HG03045 (cell line): ENCODE results near the gene PTPN7.
"Not testable (repeated sequence)": the region's sequence is repeated elsewhere in the genome, so short reads cannot be mapped to it uniquely, and the experiment has no call there.

Source experiments
- ATAC-seq: cut with Tn5 transposase; IDR thresholded peaks from one replicate; pipeline ENCODE4 v1.9.1; 2021; ENCODE audit warnings: mild to moderate bottlenecking, moderate library complexity; ENCODE audit not compliant: unreplicated experiment

The PTPN7 gene

DNA sequence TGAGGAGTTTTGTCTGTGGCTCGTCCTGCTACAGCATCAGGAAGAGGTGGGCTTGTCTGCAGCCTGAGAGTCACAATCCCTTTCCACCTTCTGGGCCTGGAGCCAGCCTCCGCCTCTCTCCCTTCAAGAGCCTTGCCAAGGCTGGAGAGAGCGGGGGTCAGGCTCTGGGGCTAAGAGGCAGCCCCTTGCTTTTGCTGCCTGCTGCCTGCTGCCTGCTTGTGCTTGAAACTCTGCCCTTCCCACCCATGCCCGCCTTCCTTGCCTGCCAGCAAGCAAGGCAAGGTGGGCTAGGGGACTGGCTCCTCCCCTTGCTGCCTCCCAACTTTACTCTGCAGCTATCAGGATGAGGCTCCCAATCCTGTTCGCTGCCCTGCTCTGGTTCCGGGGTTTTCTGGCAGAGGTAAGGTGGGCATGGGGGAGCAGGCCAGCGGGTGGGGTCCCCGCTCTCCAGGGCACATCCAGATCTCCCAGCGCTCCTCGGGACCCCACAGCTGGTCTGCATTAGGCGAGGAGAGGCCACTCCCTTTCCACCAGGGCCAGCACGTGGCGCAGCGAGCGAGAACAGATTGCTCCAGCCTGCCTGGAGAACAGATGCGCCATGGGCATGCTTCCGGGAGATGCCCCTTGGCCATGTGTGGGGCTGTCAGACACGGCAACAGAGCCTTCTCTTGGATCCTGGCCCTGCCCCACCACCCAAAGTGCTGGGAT, 7.5 kb upstream of the PTPN7 start:
- ATAC-seq: no peak

DNA sequence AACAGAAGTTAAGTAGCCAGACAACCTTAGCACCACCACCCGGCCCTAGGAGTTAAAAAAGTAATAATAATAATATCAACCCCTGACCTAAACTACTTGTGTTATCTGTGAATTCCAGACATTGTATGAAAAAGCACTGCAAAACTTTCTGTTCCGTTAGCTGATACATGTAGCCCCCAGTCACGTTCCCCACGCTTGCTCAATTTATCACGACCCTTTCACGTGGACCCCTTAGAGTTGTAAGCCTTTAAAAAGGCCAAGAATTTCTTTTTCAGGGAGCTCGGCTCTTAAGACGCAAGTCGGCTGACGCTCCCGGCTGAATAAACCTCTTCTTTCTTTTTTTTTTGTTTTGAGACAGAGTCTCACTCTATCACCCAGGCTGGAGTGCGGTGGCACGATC, 6.7 kb upstream of the PTPN7 start:
- not testable (repeated sequence) for ATAC-seq

DNA sequence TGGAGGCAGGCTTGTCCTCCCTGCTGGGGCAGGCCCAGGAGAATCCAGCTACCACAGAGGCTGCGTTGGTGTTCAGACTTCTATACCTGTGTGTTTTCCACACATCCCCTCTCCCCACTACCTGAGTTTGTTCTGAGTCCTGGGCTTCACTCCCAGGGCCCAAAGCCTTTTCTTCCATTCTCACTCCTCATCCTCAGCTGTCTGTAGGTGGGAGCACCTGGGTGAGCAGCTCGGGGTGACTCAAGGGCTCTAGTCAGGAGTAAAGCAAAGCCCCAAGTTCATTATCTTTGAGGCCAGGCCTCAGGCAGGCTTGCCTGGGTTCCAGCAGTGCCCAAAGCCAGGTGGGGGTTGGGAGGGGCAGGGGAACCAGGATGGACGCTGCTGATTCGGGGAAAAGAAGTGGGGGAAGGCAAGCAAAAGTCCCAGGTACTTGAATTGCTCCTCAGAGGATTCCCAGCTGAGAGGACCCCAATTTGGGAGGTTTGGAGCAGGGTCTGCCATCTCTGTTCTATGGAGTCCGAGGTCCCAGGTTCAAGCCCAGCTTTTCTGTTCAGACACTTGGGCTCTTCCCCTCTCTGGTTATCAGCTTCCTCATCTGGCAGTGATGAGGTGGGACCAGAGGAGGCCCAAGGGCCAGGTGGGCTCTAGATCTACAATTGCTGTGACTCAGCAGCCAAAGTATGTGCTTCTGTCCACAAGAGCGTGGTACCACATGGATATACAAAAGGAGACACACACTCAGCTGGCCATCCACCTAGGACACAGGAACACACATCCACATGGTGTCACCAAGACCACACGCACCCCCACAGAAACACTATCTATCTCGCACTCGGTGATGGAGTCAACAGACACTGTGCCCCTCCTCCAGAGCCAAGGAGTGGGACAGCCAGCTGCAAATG, 5.8 kb upstream of the PTPN7 start:
- no peak for ATAC-seq

DNA sequence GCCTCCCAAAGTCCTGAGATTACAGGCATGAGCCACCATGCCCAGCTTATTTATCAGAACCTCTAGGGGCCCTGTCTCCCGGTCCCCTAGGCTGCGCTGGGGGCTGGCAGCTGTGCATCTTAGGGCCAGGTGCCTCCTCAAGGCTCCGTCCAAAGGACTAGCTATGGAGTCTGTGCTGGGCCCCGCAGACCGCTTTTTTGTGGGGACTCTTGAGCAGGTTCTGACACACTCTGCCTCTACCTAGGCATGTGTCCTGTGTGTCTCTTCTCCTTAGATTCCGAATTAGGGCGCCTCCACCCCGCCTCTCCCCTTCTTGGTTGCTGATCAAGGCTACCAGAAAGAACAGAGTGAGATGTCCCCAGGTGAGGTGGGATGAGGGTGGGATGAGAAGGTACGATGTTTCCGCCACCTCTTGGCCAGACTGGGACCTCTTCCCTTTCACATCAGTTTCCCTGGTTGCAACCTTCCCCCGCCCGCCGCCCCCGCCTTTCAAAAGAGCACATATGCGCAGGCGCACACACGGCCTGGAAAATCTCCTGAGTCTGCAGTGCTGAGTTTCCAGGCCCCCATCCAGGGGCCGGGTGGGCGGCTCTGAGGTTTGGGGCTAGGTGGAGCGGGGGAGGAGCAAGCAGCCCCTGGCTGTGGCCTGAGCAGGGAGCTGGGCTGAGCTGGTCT, 5.0 kb upstream of the PTPN7 start:
- no peak for ATAC-seq

DNA sequence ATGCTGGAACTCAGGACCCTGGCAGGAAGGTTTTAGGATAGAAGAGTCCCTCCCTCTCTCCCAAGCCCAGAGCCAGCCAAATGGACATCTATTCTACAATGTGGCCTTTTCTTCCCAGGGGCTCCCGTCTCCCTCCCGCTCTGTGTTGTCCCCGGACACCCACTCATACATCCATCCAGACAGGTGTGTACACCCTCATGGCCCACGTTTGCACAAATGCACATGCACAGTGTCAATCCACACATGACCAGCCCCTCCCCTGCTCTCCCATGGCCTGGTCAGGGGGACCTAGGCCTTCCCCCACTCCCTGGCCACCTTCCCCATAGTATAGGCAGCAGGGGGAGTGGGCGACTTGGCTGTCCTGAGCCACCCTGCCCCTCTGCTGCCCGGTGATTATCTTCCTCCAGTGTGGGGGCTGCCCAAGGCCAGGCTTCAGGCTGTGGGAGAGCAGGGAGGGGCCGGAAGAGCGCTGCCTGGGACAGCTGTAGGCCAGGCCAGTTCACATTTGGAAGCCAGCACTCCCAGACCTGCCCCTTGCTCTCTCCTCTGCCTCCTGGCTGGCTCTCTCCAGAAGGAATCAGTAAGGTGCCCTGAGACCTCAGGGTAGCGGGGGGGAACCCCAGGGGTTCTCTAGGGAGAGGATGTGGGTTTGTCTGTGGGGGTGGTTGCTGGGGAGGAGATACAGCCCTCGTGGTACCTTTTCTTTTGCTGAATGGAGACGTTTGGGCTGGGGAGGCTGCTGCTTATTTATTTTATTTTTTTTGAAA, 4.1 kb upstream of the PTPN7 start:
- ATAC-seq: peak; percentile 38

DNA sequence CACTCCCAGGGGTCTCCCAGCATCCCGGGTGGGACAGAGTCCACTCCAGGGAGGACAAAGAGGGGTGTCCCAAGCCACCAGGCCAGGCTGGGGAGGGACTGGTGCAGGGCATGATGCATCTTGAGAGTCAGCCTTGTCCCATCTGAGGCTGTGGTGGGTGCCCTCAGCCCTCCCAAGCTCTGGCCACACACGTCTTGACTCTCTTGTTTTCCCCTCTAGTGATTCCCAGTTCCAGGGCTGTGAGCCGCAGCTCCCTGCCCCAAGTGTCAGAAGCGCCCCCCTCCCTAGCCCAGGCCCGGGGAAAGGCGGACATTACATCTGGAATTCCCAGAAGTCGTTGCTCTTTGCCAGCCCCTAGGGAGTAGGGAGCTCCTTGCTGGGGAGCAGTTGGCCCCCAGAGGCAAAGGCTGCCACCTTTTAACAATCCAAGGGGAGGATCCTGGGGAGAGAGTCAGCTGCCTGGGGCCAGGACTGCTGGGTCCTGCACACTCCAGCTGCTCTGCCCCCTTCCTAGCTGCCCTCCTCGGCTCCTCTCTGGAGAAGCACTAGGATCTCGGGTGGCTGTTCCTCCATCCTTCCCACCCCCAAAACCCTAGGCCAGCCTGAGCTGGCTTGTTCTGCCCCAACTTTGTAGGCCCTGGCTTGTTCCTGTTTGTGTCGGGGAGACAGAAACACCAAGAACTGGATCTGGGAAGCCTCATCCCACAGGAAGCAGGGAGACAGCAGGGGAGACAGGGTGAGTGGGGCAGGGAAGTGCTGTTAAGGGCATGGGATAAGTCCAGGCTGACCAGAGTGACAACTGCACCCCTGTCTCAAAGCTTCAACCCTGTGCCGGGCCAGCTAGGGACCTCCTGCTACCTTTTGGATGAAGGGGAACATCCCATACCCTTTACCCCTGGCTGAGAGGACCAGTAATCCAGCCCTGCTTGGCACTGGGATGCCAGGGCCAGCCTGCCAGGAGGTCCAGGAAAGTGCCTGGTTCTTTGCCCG, 3.2 kb upstream of the PTPN7 start:
- no peak for ATAC-seq

DNA sequence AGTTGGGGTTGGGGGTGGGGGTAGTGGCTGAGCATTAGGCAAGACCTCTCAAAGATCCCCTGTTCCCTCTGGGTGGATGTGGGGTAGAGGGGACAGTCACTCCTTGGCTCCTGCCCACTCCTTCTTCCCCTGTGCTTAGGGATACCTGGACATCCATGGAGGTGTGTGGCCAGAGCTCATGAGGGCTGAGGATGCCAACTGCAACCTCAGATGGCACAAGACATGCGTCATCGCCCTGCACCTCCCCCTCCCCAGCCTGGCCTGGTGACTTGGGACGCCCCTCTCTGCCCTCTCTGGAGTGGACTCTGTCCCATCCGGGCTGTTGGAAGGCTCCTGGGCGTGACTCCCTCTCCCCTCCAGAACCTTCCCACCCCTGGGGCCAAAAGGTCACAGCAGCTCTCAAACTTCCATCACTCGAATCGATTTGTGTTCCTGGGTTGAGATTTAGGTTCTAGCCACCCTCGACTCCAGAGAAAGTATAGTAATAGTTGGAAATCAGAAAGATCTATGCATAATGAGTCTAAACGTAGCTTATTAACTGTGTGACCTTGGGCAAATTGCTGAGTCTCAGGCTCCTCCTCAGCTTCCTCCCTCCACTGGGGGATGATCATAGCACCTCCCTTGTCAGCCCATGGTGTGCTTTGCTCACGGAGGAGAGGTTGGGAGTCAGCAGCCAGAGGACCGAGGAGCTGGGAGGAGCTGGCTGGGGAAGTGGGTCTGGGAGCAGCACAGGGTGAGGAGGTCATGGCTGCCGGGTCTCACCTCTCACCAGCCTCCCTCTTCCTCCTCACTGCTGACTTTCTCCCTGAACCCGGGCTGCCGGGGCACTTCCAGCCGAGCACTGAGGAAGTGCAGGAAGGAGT, 2.2 kb upstream of the PTPN7 start:
- no peak for ATAC-seq

DNA sequence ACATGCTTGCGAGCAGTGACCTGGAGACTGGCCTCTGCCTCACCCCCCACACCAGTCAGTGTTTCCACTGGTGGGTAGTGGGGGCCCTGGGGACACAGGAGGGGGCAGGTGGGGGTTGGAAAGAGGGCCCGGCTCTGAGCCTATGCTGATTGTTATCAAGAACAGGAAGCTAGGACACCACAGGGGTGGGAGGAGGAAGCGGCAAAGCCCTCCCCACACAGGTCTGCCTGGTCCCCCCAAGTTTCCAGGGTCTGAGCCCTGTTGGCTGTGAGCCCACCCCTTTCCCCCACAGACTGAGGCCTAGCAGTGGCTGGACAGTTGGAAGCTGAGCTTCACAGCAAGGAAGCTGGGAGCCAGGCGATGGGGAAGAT, 1.6 kb upstream of the PTPN7 start:
- ATAC-seq: no peak

DNA sequence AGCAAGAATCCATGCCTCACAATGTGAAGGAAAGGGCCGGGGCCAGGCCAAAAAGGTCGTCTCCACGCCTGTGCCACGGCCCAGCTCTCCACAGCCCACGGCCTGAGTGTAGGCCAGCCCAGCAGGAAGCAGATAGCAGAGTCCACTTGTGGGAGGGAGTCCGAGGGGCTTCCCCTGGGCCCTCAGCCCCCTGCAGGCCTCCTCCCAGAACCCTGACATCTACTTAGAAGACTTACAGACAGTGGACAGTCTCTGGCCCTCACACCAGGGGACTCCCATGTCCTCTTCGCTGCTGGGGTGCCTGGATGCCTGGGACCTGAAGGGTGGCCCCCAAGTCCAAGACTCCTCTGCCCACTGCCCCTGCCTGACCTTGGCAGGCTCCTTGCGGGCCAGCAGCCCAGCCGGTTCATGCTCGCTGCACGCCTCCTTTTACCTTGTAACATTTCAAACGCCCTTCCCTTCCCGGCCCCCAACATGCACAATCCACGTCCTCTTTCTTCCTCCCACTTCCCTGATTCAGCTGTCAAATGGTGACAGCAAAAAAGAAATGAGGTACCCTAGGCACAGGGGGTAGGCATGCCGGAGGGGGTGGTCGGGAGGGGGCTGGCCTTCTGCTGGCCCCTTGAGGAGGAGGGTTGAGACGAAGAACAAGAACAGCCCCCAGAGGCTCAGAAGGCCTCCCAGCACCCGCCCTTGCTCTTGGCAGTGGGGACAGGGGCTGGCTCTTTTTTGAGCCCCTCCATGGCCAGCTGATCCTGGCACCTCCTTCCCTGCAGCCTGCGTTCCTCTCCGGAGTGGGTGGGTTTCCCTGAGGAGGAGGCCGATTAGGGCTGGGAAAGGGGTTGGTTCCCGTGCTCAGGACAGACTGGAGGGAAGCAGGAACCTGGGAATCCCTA, 997 bp upstream of the PTPN7 start:
- ATAC-seq: no peak

DNA sequence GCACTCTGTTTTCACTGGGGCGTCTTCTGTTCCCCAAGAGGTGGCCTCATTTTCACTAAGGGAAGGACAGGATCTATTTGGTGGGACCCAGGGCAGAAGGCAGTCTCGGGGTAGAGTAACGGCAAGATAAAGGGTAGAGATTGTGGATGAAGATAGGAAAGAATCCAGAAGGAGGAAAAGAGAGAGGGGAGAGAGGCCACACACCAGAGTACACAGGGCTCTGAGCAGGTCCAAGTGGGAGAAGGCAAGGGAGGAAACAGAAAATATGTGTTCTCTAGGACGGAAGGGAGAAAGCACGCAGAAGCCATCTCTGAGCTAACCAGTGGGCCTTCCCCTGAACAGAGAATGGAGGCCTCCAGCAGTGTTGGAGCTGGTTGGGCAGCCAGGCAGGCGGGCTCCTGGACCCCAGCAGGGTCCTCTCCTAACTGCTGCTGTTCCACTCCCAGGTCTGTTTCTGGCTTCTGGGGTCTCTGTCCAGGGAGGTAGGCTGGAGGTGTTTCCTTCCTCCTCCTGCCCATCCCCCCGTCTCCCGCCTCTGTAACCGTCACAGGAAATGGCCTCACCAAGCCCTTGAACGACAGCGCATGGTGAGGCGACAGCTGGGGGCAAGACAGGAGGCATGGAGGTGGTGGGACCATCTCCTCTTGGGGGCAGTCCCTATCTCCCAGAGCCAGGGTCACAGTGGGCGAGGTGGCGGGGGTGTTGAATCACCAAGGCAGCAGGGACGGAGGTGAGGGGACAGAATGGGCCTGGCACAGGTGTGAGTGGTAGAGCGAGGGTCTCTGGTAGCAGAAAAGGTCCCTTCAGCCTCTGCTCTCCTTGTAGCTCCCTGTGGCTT, 649 bp downstream of the PTPN7 start:
- ATAC-seq: no peak

DNA sequence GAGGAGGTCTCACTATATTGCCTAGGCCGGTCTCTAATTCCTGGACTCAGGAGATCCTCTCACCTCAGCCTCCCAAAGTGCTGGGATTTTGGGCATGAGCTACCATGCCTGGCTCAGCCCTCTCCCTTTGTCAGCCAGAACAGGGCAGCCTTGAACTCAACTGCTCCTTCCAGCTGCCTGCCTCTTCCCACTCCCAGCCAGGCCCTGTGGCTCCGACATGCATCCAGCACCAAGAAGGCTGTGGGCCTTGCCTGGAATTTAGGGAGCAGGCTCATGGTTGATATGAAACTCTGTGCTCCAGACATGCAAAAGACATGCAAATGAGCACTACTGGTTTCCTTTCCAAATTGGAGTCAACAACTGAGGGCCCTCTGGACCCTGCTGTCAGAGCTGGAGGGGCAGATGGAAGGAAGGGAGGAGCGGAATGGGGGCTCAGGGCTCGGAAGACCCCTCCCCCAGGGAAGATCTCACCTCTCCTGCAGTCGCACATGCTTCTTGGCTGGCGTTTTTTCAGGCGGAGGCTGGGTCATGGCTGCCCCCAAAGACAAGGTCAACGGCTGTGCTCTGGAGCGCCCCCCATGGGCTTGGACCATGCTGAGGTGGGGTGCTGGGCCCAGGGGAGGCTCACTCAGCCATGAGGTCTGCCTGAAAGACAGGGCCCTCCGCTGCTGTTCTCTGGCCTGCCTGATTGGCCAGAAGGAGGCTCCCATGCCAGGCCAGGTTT, 1.4 kb downstream of the PTPN7 start:
- ATAC-seq: no peak

DNA sequence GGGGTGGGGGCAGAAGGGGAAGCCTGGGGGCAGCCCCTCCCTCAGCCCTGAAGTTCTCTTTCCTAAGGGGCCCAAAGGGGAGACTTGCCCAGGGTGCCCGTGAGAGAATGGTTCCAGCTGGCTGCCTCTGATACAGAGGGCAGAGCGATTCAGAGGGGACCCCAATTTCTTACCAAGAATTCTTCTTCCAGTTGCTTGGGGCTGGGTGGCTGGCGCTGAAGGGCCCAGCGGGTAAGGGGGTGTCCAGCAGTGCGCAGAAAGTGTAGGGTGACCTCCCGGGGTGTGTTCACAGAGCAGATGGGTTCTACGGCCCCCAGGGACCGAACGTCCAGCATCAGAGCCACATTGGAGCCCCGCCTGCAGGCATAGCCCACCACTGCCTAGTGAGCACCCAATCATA, 2.5 kb downstream of the PTPN7 start:
- ATAC-seq: no peak

DNA sequence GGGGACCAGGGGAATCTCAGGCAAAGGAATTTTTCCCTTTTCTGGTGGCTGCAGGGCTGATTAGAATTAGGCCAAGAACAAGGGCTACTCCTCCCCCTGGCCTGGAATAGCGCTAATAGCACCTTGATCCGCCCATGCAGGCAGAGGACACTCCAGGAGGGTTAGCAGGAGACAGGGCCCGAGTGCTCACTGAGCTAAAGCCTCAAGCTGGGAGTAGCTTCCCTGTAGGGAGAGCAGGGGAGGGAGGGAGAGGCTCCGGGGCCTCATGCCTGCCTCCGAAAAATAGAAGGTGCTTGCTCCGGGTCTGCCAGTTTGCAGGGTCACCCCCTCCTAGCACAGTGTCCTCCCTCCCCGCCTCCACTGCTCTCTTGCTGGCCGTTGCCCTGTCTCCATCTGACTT, 3.8 kb downstream of the PTPN7 start:
- no peak for ATAC-seq

DNA sequence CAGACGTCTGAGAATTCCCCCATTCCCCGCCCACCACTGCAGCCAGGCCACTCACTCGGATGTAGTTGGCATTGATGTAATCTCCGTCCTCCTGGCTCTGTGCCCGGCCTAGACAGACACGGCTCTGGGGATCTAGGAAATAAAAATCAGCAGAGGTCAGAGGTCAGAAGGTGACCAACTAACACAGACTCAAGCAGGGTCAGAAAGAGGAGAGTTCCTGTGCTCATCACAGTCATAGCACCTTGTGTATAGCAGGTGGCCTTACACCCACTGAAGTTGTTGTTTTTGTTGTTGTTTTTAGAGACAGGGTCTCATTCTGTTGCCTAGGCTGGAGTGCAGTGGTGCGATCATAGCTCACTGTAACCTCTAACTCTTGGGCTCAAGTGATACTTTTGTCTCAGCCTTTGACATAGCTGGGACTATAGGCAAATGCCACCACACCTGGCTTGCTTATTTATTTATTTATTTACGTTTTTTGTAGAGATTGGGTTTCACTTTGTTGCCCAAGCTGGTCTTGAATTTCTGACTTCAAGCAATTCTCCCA, 4.9 kb downstream of the PTPN7 start:
- no peak for ATAC-seq

DNA sequence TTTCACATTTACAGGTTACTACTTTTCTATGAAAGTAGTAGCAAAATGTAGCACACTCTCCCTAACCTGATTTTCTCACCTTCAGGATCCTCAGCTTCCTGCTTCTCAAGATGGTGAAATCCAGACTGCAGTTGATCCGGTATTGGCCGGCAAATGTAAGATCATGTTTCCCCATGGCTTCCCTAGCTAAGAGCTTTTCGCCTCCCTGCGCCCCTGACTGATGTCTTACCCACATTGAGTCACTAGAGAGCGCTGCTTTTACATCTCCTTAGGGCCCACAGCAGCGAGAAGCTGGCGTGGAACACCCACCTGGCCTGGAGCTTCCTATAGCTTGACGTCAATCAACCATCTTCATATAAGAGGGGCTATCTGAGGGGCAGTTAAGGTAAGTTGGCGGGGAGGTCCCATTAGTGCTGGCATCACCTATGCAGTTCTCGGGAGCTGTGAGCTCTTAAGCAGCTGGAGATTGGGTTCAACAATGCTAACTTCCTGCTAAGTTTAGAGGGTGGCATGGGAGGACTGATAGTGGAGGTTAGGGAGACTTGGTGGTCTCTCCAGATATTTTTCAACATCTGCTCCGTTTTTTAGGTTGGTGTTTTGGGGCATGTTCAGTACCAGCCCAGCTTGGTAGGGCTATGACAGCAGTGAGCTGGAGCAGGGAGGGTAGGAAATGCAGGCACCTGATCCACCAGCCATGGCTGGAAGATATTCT, 5.5 kb downstream of the PTPN7 start:
- no peak for ATAC-seq
